Fibroblast of skin of left quadriceps (primary cell): ENCODE results near the gene PATE4.

Source experiments
- DNase-seq, 2 experiments: peaks; one replicate each; pipeline ENCODE4 v3.0.0-alpha.2; 2013; ENCODE audit warnings: low read depth in 2 of 2

The PATE4 gene

DNA sequence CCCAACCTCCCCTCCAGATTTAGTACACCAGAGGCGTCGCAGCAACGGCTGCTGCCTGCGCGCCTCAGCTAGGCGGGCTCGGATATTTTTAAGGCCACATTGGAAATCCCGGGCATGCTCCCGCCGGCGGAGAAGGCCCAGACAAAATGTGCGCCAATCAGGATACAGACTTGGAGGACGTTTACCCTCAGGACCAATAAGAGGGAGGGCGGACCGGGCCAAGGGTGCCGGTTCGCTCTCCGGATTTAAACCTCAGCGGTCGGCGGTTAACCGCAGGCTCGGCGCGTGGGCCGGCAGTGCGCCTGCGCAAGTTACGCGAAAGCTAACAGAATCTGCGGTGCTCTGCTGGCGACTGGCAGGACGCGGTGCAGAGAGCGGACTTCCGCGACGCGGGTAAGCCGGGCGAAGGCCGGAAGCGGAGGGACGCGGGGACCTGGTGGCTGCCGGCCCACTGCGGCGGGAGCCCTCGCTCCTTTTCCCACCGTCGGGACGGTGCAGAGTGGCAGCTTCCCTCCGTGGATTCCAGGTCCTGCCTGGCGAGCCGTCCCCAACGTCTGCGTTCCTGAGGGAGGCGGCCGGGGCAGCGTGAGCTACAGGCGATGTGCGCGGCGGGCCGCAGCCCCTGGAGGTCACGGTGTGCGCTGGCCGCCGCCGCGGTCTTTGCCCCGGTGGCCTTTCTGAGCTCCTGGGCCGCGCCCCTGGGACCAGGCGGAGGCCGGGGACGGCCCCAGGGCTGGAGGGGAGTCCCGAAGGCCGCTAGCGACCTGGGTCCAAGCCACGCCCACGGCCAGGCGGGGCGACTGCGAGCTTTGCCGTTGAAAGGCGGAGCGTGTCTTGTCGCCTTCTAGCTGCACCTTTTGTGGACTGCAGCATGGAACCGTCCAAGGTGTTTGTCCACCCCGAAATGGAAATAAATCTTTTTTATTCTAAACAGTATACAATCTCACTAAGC, 54.5 kb downstream of the PATE4 start, which contains the start of gene HYLS1:
Gene HYLS1 (plus strand): TSS at position 296 of the 952 bp plus-strand sequence. CDS start 11,701 bp downstream, outside the sequence.
- peak; percentile 92 to 93 for DNase-seq
